Activated naive CD4-positive, alpha-beta T cell (primary cell): ENCODE measurements around the gene RBMY1F.
"Not testable (repeated sequence)": the region's sequence is repeated elsewhere in the genome, so short reads cannot be mapped to it uniquely, and the experiment has no call there.

Experiments used
- DNase-seq, 4 experiments: peaks; one replicate each; lab custom pipeline; 2025; lab: John Stamatoyannopoulos, UW

Gene RBMY1F

DNA sequence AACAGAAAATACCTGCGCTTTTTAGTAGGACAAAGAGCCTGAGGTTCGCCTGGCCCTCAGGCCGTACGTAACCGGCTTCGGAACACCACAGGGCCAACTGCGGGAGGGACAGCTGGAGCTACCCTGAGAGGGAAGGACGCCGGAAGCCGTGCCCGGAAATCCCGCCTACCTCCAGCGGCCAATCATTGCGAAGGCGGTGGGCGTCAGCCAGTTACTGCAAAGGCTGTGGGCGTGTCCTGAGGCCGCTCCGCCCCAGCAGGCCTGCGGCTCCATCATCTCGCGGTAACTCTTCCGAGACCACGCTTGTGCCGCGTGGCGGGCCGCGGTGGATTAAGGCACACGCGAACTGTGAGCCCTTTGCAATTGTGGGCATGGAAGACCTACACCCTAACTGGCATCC is at the start of gene RBMY1F:
RBMY1F (minus strand) TSS at position 101 of the 400 bp plus-strand sequence. CDS start 1,954 bp downstream, outside the sequence.
- DNase-seq: not testable (repeated sequence)

DNA sequence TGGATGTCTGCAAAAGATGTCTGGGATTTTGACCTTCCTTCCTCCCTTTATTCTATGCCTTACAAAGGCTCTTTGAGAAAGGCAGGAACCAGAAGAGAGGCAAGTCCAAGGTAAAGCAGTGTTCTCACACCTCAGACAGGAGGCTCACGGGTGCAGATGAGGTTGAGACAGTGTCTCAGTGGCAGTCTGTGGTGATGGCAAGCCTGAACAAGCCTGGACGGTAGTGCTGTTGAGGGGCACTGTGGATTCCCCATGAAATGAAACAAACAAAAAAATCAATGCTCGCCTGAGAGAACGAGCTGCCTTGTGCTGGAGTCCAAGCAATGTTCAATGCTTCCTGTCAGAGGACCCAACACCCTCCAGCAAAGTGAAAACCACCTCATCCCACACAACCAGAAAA is 31.6 kb downstream of the RBMY1F start:
- not testable (repeated sequence) for DNase-seq

DNA sequence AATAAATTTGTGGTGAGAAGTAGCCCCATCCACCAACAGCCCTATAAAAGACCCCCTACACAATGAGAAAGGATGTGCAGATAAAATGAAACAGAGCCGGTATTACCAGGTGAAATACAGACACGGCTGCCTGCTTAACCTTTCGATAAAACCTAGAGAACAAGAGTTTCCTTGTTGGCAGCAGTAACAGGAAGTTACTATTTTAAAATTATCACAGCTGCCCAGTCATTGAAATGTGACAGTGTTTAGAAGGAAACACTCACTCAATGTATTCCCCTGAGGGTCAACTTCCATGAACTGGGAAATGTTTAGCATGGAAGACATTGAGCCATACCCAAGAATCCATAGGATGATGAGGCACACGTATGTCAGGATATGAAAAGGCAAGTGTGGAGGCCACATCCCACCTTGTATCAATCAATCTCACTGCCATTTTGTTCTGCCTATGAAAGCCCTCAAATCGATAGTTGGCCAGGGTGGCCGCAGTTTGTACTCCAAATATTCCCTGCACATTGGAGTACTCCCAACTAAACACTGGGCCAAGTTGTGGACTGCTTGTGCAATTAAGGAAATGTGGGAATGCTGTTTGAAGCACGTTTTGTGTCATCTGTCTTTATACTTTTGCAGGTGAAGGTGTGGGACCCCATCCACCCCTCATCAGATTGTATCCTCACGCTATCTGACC is 41.6 kb downstream of the RBMY1F start:
- not testable (repeated sequence) for DNase-seq

DNA sequence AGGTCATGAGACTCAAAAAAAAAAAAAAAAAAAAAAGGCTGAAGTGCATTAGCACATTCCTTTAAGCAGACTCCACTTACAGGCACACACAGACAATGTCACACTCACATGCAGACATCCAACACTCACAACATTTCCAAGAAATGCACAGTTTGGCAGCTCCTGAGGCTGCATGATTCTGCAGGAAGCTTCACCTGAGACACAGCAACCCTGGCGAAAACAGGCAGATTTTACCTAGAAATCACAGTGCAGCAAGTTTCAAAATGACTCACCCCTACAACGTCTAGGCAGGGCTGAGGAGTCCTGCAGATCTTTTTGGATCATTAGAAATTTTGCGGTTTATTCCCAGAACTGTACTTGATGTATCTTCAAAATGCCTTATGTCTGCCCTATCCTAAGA is 48.0 kb downstream of the RBMY1F start:
- DNase-seq: not testable (repeated sequence)

DNA sequence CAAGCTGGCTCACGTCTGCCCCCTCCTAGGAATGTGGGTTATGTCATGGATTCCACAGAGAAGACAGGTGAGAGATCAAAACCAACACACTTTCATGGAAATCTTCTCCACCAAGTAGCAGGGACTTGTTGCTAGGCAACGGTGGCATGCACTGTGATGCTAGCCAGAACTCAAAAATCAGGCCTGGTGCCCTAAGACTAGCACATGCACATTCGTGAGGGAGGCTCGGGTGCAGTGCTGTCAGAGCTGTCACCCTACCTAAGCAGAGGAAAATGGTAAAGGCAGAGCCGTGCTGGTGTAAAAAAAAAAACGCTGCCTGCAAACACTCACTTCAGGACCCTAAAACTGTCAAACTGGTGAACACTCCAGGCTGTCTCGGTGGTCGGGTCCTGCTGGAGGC is 52.2 kb downstream of the RBMY1F start:
- DNase-seq: not testable (repeated sequence)
